ENCODE results near the gene RBM24. TPM values are rescaled to one million over a fixed set of nuclear protein-coding genes. Genes with fewer than 3 reads are reported as not detected.

The RBM24 gene
- total and polyA plus RNA-seq, 2 of the 4 experiments (the other 2 are of a cell fraction), result 4.1 to 6.6 TPM

DNA sequence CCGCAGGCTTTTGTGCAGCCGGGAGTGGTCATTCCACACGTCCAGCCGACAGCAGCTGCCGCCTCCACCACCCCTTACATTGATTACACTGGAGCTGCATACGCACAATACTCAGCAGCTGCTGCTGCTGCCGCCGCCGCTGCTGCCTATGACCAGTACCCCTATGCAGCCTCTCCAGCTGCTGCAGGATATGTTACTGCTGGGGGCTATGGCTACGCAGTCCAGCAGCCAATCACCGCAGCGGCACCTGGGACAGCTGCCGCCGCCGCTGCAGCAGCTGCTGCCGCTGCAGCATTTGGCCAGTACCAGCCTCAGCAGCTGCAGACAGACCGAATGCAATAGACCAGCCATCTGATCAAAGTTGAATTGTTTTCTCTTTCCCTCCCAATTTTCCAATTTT, 10.6 kb downstream of the RBM24 start:
- in situ Hi-C loops (cut with MboI; ENCODE audit: low sequenced_read_pairs) (no loop called here), intact Hi-C loops (cut with micrococcal nuclease) (no loop called here), dilution Hi-C loops (cut with HindIII; ENCODE audit: low sequenced_read_pairs, unreplicated experiment) (no loop called here)
- H3K9ac ChIP-seq (ENCODE audit: low read depth, low read length), result no peak overlapping the region
- H3K9me1 ChIP-seq (ENCODE audit: insufficient read depth, low read length), result no peaks in the 10 kb centered on the region
- no peak overlapping the region for H2BK5ac ChIP-seq (ENCODE audit: low read depth, low read length, poor library complexity, severe bottlenecking)
- no peak overlapping the region for H2BK120ac ChIP-seq (ENCODE audit: low read depth, low read length)
- no peak overlapping the region for H3K56ac ChIP-seq (ENCODE audit: extremely low read depth, insufficient read depth, low read length)
- POLR2A ChIA-PET (ENCODE audit: unreplicated experiment), result no interaction called here
- no peak overlapping the region for H3K14ac ChIP-seq (replicated peaks; ENCODE audit: low read depth, low read length)
- H3K4me3 ChIP-seq (ENCODE audit: insufficient read depth, low read depth, low read length), result no peak overlapping the region
- no peaks in the 10 kb centered on the region for H3K27me3 ChIP-seq (ENCODE audit: control insufficient read depth, insufficient read depth, low read length)
- no TSS peak for BruUV-seq (replicated peaks)
- 40% methylated on average over 1 of the region's 17 CpGs; no CpG with 5 or more reads in 1 of the 2 experiments for WGBS, 2 experiments (ENCODE audit: extremely low coverage in 2 of 2, insufficient read length in 1 of 2)
- no peaks in the 10 kb centered on the region for H3K4me1 ChIP-seq (ENCODE audit: control insufficient read depth, insufficient read depth, low read length)
- H3K4me2 ChIP-seq (ENCODE audit: low read depth, low read length), result no peak overlapping the region
- H3K79me1 ChIP-seq (ENCODE audit: low read depth in 1 of 2, low read length in 2 of 2), result peaks cover 0 to 14% of the 10 kb centered on the region in 2 experiments; a peak in 2 of 4 replicates
- H2AFZ ChIP-seq (replicated peaks; ENCODE audit: low read length, poor library complexity), result peak overlapping the region; percentile 26
- no peak overlapping the region for H4K5ac ChIP-seq (ENCODE audit: low read depth, low read length)
- H4K8ac ChIP-seq (ENCODE audit: low read depth in 2 of 2, low read length in 2 of 2), result no peak overlapping the region
- TF ChIP-seq BHLHE40 (IDR thresholded peaks at IDR 0.05; ENCODE audit: low read depth, low read length) (no peak), RAD21 (IDR thresholded peaks at IDR 0.05; ENCODE audit: low read length) (no peak), MAZ (IDR thresholded peaks at IDR 0.05; ENCODE audit: borderline replicate concordance, low read depth, low read length) (no peak), NFE2L2 (IDR thresholded peaks at IDR 0.05; ENCODE audit: low read depth, low read length) (no peak), SMC3 (IDR thresholded peaks at IDR 0.05; ENCODE audit: low read depth, low read length) (no peak), CTCF (conservative IDR thresholded peaks at IDR 0.05; ENCODE audit: low read depth, low read length) (no peak), RFX5 (IDR thresholded peaks at IDR 0.05; ENCODE audit: low read depth, low read length) (no peak), MXI1 (IDR thresholded peaks at IDR 0.05; ENCODE audit: borderline replicate concordance, low read depth, low read length) (no peak), MAFK (IDR thresholded peaks at IDR 0.05; ENCODE audit: low read depth, low read length) (no peak), POLR2A (IDR thresholded peaks at IDR 0.05; ENCODE audit: low read depth, low read length) (no peak), RCOR1 (IDR thresholded peaks at IDR 0.05; ENCODE audit: insufficient replicate concordance, low read length) (no peak), FOS (IDR thresholded peaks at IDR 0.05; ENCODE audit: low read depth, low read length) (no peak), CHD1 (IDR thresholded peaks at IDR 0.05; ENCODE audit: low read depth, low read length) (no peak), CEBPB (IDR thresholded peaks at IDR 0.05; ENCODE audit: low read depth, low read length) (no peak)
- TF ChIP-seq, protein P1, sequence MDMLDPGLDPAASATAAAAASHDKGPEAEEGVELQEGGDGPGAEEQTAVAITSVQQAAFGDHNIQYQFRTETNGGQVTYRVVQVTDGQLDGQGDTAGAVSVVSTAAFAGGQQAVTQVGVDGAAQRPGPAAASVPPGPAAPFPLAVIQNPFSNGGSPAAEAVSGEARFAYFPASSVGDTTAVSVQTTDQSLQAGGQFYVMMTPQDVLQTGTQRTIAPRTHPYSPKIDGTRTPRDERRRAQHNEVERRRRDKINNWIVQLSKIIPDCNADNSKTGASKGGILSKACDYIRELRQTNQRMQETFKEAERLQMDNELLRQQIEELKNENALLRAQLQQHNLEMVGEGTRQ (IDR thresholded peaks at IDR 0.05; ENCODE audit: low read depth, low read length), result no peak
- TF ChIP-seq, protein P2, sequence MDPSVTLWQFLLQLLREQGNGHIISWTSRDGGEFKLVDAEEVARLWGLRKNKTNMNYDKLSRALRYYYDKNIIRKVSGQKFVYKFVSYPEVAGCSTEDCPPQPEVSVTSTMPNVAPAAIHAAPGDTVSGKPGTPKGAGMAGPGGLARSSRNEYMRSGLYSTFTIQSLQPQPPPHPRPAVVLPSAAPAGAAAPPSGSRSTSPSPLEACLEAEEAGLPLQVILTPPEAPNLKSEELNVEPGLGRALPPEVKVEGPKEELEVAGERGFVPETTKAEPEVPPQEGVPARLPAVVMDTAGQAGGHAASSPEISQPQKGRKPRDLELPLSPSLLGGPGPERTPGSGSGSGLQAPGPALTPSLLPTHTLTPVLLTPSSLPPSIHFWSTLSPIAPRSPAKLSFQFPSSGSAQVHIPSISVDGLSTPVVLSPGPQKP (IDR thresholded peaks at IDR 0.05; ENCODE audit: borderline replicate concordance, low read depth, low read length), result no peak
- no peak overlapping the region for H3K4ac ChIP-seq (ENCODE audit: low read depth, low read length)
- peak; percentile 38 for DNase-seq
- CTCF ChIA-PET, result interaction anchor here (0.5 to 0.6 kb wide), 2 partner anchors 40 to 1974 kb away, joined by 3 read pairs; no protein-coding TSS in a partner anchor
- H3K18ac ChIP-seq (ENCODE audit: low read depth, low read length), result no peak overlapping the region
- no peak for ATAC-seq (ENCODE audit: low read depth)
- H4K91ac ChIP-seq (ENCODE audit: insufficient read depth, low read depth, low read length), result no peak overlapping the region
- no peak overlapping the region for H3K27ac ChIP-seq (ENCODE audit: insufficient read depth, low read length)
- no peak overlapping the region for H2BK15ac ChIP-seq (ENCODE audit: low read depth, low read length)
- H2BK20ac ChIP-seq (ENCODE audit: low read depth, low read length), result no peak overlapping the region
- H3K36me3 ChIP-seq (ENCODE audit: control insufficient read depth, insufficient read depth, low read length), result peaks cover 9% of the 10 kb centered on the region
- H2AK5ac ChIP-seq (ENCODE audit: low read depth, low read length), result no peak overlapping the region
- no peak overlapping the region for H3K23ac ChIP-seq (ENCODE audit: low read depth, low read length)
- no peaks in the 10 kb centered on the region for H3K9me3 ChIP-seq (ENCODE audit: control insufficient read depth, insufficient read depth, low read length)
- no peak overlapping the region for H2AK9ac ChIP-seq (replicated peaks; ENCODE audit: low read depth, low read length, poor library complexity)
- no peaks in the 10 kb centered on the region for H4K20me1 ChIP-seq (ENCODE audit: insufficient read depth, low read length)
